OCI-LY7 (cell line): ENCODE measurements around the gene COL1A2. TPM values are rescaled to one million over a fixed set of nuclear protein-coding genes. Genes with fewer than 3 reads are reported as not detected.

Experiments used
- BruUV-seq: library from RNA; stranded (reverse); fragments of 400-500 nt; replicated peaks from 2 replicates; lab custom pipeline; 2021; lab: Mats Ljungman, UMichigan
- CTCF ChIA-PET: fragments of 300-600 bp; sonication (Branson Sonifier 250); formaldehyde crosslinking; loops from one replicate; lab custom pipeline; 2022; ENCODE audit warnings: antibody characterized with exemption; ENCODE audit not compliant: unreplicated experiment; lab: Charles Lee
- POLR2A ChIA-PET: fragments of 300-600 bp; sonication (Branson Sonifier 250); formaldehyde crosslinking; loops from one replicate; lab custom pipeline; 2022; ENCODE audit warnings: antibody characterized with exemption; lab: Charles Lee
- DNase-seq: peaks from one replicate; pipeline ENCODE4 v3.0.0-alpha.2; 2015; ENCODE audit warnings: low spot score
- H2AFZ ChIP-seq: fragments of 200-600 bp; sonication (generic), shearing (Covaris generic); 2 replicates; pipeline ENCODE4 v1.6.1; 2014; ENCODE audit warnings: mild to moderate bottlenecking, antibody characterized with exemption, low read length, moderate library complexity
- H3K27ac ChIP-seq: fragments of 200-600 bp; sonication (generic); 2 replicates; pipeline ENCODE4 v1.5.1; 2014; ENCODE audit warnings: mixed run types, low read depth, mild to moderate bottlenecking, moderate library complexity, low read length, inconsistent platforms; ENCODE audit not compliant: poor library complexity, severe bottlenecking
- H3K36me3 ChIP-seq: fragments of 200-600 bp; sonication (generic); 2 replicates; pipeline ENCODE4 v1.6.1; 2014; ENCODE audit warnings: mild to moderate bottlenecking, antibody characterized with exemption, low read length, moderate library complexity, mixed read lengths; ENCODE audit not compliant: insufficient read depth
- H3K4me1 ChIP-seq: fragments of 200-600 bp; sonication (generic); 2 replicates; pipeline ENCODE4 v1.5.1; 2014; ENCODE audit warnings: mild to moderate bottlenecking, low read length; ENCODE audit not compliant: insufficient read depth, poor library complexity, severe bottlenecking
- H3K4me2 ChIP-seq: fragments of 200-600 bp; sonication (generic); 2 replicates; pipeline ENCODE4 v1.6.1; 2014; ENCODE audit warnings: mild to moderate bottlenecking, low read length
- H3K4me3 ChIP-seq: fragments of 200-600 bp; sonication (generic); 2 replicates; pipeline ENCODE4 v1.5.1; 2014; ENCODE audit warnings: mild to moderate bottlenecking, low read depth, low read length; ENCODE audit not compliant: poor library complexity, severe bottlenecking
- H3K79me2 ChIP-seq: fragments of 200-600 bp; sonication (generic); 2 replicates; pipeline ENCODE4 v1.6.1; 2016; ENCODE audit warnings: low read depth, mild to moderate bottlenecking, low read length, moderate library complexity, mixed read lengths; ENCODE audit not compliant: insufficient read depth
- H3K9me2 ChIP-seq: fragments of 200-600 bp; sonication (generic); 2 replicates; pipeline ENCODE4 v1.6.1; 2016; ENCODE audit warnings: mild to moderate bottlenecking, low read length, mixed read lengths; ENCODE audit not compliant: insufficient read depth
- H3K9me3 ChIP-seq: fragments of 200-600 bp; sonication (generic); 2 replicates; pipeline ENCODE4 v1.6.1; 2014; ENCODE audit warnings: mild to moderate bottlenecking, mixed run types, low read length, mixed read lengths
- H4K20me1 ChIP-seq: fragments of 200-600 bp; sonication (generic); 2 replicates; pipeline ENCODE4 v1.6.1; 2014; ENCODE audit warnings: mild to moderate bottlenecking, antibody characterized with exemption, low read length, moderate library complexity, mixed read lengths; ENCODE audit not compliant: insufficient read depth
- EZH2phosphoT487 ChIP-seq: fragments of 200-600 bp; sonication (generic); IDR thresholded peaks from 2 replicates; pipeline ENCODE4 v1.6.1; 2018; ENCODE audit warnings: low read depth, borderline replicate concordance, mild to moderate bottlenecking, mixed run types, antibody characterized with exemption, low read length, moderate library complexity, mixed read lengths
- intact Hi-C: fragments of 100-400 bp; cut with micrococcal nuclease; formaldehyde crosslinking; loops from one replicate; pipeline ENCODE4 v1.10.0; 2022; ENCODE audit not compliant: unreplicated experiment
- total RNA-seq, 2 experiments: library from RNA; depleted of rRNA in 1 of 2; stranded (reverse); fragments of >200 nt in 1 of 2; shearing (Covaris generic) in 1 of 2; gene quantifications; 2 replicates each; pipeline ENCODE4 v1.2.3, GENCODE V29; 2014 to 2022
- TF ChIP-seq, protein P1 (sequence below): fragments of 200-600 bp; sonication (generic); conservative IDR thresholded peaks from 2 replicates; pipeline ENCODE4 v1.5.1; 2014; ENCODE audit warnings: mild to moderate bottlenecking, antibody characterized with exemption, low read length, moderate library complexity, mixed read lengths

The COL1A2 gene
- total RNA-seq, 2 experiments from 2014 or later = not detected

DNA sequence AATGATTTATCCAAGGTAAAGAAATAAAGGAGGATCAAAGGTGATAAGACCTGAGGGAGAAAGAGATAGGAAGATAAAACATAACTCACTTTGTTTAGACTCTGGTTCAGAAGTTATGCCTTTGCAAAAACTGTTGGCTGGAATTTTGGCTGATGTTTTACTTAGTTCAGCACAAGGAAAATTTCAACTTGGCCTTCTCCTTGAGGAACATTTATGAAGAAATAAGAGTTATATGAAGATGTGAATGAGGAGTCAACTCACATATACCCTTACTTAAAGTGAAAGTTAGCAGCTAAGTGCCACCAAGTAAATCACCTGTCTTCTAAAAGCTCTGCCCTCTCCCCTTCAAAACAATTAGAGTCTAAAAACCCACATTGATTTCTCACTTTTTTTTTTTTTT is 39.7 kb upstream of the COL1A2 start:
- Histone ChIP-seq H3K9me2 (no peaks in the 10 kb centered on the region), H4K20me1 (no peaks in the 10 kb centered on the region), H3K36me3 (no peaks in the 10 kb centered on the region), H3K4me3 (no peak overlapping the region), H3K4me2 (no peak overlapping the region), H3K9me3 (no peaks in the 10 kb centered on the region), H3K27ac (no peak overlapping the region), H2AFZ (no peak overlapping the region), H3K79me2 (no peaks in the 10 kb centered on the region), H3K4me1 (no peaks in the 10 kb centered on the region)
- DNase-seq = no peak
- intact Hi-C loops = no loop called here
- BruUV-seq = no TSS peak
- TF ChIP-seq, protein P1, sequence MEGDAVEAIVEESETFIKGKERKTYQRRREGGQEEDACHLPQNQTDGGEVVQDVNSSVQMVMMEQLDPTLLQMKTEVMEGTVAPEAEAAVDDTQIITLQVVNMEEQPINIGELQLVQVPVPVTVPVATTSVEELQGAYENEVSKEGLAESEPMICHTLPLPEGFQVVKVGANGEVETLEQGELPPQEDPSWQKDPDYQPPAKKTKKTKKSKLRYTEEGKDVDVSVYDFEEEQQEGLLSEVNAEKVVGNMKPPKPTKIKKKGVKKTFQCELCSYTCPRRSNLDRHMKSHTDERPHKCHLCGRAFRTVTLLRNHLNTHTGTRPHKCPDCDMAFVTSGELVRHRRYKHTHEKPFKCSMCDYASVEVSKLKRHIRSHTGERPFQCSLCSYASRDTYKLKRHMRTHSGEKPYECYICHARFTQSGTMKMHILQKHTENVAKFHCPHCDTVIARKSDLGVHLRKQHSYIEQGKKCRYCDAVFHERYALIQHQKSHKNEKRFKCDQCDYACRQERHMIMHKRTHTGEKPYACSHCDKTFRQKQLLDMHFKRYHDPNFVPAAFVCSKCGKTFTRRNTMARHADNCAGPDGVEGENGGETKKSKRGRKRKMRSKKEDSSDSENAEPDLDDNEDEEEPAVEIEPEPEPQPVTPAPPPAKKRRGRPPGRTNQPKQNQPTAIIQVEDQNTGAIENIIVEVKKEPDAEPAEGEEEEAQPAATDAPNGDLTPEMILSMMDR = no peak
- no peak for TF ChIP-seq EZH2phosphoT487
- ChIA-PET CTCF (no interaction called here), POLR2A (interaction anchor here (0.6 to 0.7 kb wide), 3 partner anchors 138 to 1838 kb away, joined by 4 to 6 read pairs (median 4); no protein-coding TSS in a partner anchor)

DNA sequence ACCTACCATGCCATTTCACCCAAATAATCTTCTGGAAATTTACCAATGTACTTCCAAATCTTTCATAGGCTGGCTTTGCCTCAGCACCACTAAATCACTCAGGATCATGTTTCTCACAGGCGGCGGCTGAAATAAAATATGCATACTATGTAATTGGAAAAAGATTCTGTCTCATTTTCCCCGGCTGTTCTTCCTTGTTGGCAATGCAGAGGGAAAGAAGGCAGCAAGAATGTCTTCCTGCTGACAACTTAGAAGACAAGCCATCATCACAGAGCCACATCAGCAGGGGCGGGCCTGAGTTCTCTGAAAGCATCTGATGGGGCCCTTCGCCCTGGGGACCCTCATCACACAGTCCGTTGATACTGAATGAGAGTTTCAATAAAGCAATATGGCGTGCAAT is 39.2 kb upstream of the COL1A2 start:
- BruUV-seq = no TSS peak
- Histone ChIP-seq H3K9me3 (no peaks in the 10 kb centered on the region), H3K4me2 (no peak overlapping the region), H3K9me2 (no peaks in the 10 kb centered on the region), H3K4me3 (no peak overlapping the region), H2AFZ (no peak overlapping the region), H3K4me1 (no peaks in the 10 kb centered on the region), H3K36me3 (no peaks in the 10 kb centered on the region), H3K27ac (no peak overlapping the region), H4K20me1 (no peaks in the 10 kb centered on the region), H3K79me2 (no peaks in the 10 kb centered on the region)
- intact Hi-C loops = no loop called here
- TF ChIP-seq, protein P1 = no peak
- TF ChIP-seq EZH2phosphoT487 = no peak
- no peak for DNase-seq
- POLR2A ChIA-PET = interaction anchor here (0.7 to 0.8 kb wide), 2 partner anchors 61 to 1837 kb away, joined by 3 to 6 read pairs; no protein-coding TSS in a partner anchor
- CTCF ChIA-PET = no interaction called here

DNA sequence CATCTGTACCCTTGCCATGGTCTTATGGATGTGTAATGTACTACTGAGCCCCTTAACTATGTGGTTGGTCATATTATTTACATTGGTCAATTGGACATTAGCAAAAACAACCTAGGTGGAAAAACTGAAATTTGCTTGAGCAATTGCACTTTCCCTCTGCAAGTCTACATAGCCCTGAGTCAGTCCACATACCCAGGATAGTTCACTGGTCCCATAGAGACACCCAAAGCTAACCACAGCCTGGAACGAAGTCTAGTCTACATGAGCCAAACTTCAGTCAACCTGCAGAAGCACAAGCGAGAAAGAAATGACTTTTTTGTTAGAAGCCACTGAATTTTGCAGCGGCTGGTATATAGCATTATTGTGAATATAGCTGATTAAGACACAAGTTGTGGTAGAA is 37.6 kb upstream of the COL1A2 start:
- DNase-seq = no peak
- H4K20me1 ChIP-seq = no peaks in the 10 kb centered on the region
- no peaks in the 10 kb centered on the region for H3K9me3 ChIP-seq
- POLR2A ChIA-PET = no interaction called here
- no peak for TF ChIP-seq EZH2phosphoT487
- TF ChIP-seq, protein P1 = no peak
- H3K9me2 ChIP-seq = no peaks in the 10 kb centered on the region
- H3K4me2 ChIP-seq = no peak overlapping the region
- no peaks in the 10 kb centered on the region for H3K79me2 ChIP-seq
- H2AFZ ChIP-seq = no peak overlapping the region
- CTCF ChIA-PET = no interaction called here
- BruUV-seq = no TSS peak
- no peaks in the 10 kb centered on the region for H3K4me1 ChIP-seq
- no peaks in the 10 kb centered on the region for H3K36me3 ChIP-seq
- no peak overlapping the region for H3K27ac ChIP-seq
- intact Hi-C loops = no loop called here
- H3K4me3 ChIP-seq = no peak overlapping the region
